Head of caudate nucleus (tissue), 42 donors: ENCODE results near the gene DOC2B.
"Not testable (repeated sequence)": the region's sequence is repeated elsewhere in the genome, so short reads cannot be mapped to it uniquely, and the experiment has no call there.

ENCODE experiments used
- DNase-seq, 42 donors: peaks; one replicate each; pipeline versions ENCODE4 v3.0.0 to v3.0.0-alpha.2; 2020 to 2021; ENCODE audit warnings: mixed read lengths in 7 of 42
- intact Hi-C: fragments of 100-400 bp; cut with DNase I; formaldehyde crosslinking; loops from one replicate; pipeline ENCODE4 v1.15.0; 2022

DOC2B gene

GRCh38 chr17:139401-140205 is 41.8 kb downstream of the DOC2B start:
- intact Hi-C loops: not testable (repeated sequence)
- peak in 9 of 42 donors; percentile 3 to 32 (median 7) for DNase-seq

DNA sequence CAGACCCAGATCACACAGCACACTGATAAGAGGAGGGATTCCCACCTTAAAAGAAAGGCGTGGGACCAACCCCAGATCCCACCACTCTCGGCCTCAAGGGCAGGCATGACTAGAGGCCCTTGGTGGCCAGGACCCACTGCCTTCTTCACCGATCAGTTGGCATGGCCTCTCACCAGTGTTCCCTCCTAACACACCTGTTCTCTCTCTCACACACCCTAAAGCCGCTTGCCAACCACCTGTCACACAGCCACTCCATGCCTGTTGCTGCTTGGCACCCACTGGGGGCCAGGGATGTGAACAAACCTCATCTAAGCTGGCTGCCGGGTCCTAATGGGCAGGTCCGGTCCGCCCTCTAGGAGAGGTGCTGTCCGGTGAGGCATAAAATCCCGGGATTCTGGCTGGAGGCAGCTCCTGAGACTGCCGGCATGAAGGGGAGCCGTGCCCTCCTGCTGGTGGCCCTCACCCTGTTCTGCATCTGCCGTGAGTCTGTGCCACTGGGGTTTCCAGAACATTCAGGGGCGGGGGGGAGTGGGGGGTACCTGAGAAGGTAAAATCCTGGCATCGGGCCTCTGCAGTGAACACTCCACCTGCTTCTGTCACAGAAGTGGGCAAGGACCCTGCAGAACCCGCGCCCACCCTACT is 44.2 kb downstream of the DOC2B start, which contains the start of gene SCGB1C2:
SCGB1C2 (plus strand) TSS at position 404 of the 642 bp plus-strand sequence; CDS start at position 426, 22 bp downstream.
- peak in 1 of 42 donors; percentile 10 for DNase-seq
- intact Hi-C loops: not testable (repeated sequence)

DNA sequence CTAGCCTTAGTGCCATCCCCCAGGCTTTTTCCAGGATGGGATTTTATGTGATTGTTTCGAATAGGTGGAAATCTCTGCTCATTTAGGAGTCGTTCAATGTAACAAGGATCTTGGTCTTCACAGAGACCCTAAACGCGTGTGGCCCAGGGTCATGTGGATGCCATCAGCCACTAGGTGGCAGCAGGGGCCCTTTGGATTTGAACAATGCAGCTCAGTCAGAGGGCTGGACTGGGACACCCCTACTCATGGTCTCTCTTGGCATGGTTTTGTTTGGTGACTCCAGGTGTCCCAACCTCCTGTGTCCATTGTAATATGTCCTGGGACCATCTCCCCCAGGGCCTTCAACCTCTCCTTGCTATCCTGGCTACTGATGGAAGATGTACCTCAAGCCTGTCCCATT is 44.9 kb downstream of the DOC2B start:
- intact Hi-C loops: not testable (repeated sequence)
- DNase-seq: peak in 40 of 42 donors; percentile 32 to 90 (median 73)

DNA sequence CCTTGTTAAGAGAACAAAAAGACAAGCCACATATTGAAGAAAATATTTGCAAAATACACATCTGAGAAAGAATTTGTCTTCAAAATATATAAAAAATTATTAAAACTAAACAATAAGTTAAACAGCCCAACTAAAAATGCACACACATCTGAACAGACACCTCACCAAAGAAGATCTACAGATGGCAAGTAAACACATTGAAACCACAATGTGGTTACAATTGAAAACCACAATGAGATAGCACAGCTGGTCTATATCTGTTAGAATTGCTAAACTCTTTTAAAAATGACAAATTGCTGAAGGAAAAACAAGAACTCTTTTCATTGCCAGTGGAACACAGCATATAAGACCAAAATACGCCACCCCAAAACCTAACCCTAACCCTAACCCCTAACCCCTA is 45.6 kb downstream of the DOC2B start:
- intact Hi-C loops, DNase-seq: not testable (repeated sequence)

GRCh38 chr17:135022-135421 is 46.4 kb downstream of the DOC2B start:
- DNase-seq: peak in 2 of 42 donors; percentile 3 to 16
- intact Hi-C loops: not testable (repeated sequence)

- peak in 3 of 42 donors; percentile 7 to 36 (median 26) for DNase-seq
- intact Hi-C loops: not testable (repeated sequence)
Observed at GRCh38 chr17:134332-134785, 47.1 kb downstream of the DOC2B start.

DNA sequence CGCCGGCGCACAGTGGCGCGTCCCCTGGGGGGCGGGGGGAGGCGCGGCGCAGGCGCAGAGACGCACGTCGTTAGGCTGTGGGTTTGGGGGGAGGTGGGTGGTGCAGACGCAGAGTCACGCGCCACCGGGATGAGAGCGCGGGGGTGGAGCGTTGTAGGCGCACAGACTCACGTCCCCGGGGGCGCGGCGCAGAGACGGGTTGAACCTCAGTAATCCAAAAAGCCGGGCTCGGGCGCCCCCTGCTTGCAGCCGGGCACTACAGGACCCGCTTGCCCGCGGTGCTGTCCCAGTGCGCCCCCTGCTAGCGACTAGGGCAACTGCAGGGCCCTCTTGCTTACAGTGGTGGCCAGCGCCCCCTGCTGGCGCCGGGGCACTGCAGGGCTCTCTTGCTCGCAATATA is 47.5 kb downstream of the DOC2B start:
- DNase-seq: peak in 8 of 42 donors; percentile 2 to 40 (median 23)

GRCh38 chr17:118339-118917 is 63.0 kb downstream of the DOC2B start:
- peak in 21 of 42 donors; percentile 16 to 91 (median 67) for DNase-seq
- intact Hi-C loops: not testable (repeated sequence)

More for the DNA sequence above, 47.5 kb downstream of the DOC2B start:
- intact Hi-C loops: not testable (repeated sequence)

DNA sequence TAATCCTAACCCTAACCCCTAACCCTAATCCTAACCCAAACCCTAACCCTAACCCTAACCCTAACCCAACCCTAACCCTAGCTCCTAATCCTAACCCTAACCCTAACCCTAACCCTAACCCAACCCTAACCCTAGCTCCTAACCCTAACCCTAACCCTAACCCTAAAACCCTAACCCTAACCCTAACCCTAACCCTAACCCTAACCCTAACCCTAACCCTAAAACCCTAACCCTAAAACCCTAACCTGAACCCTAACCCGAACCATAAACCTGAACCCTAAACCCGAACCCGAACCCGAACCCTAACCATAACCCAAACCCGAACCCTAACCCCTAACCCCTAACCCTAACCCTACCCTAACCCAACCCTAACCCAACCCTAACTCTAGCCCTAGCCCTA is 68.3 kb downstream of the DOC2B start:
- intact Hi-C loops, DNase-seq: not testable (repeated sequence)
